Transverse colon (tissue), 4 donors: ENCODE results near the gene LRP1B. TPM values are rescaled to one million over a fixed set of nuclear protein-coding genes. Genes with fewer than 3 reads are reported as not detected.

Experiments
- DNase-seq: peaks from one replicate; pipeline ENCODE4 v3.0.0-alpha.2; 2019
- H3K27ac ChIP-seq, 4 donors: fragments of 200-600 bp; sonication (generic); 2 replicates each; pipeline ENCODE4 v1.5.1; 2016 to 2018; ENCODE audit warnings: inconsistent platforms in 4 of 4
- H3K27me3 ChIP-seq: fragments of 200-600 bp; sonication (generic); 2 replicates; pipeline ENCODE4 v1.5.1; 2017; ENCODE audit warnings: inconsistent platforms
- H3K36me3 ChIP-seq, 4 donors: fragments of 200-600 bp; sonication (generic); 2 replicates each; pipeline ENCODE4 v1.5.1; 2017 to 2019; ENCODE audit warnings: inconsistent platforms in 4 of 4
- H3K4me1 ChIP-seq, 4 donors: fragments of 200-600 bp; sonication (generic); 2 replicates each; pipeline ENCODE4 v1.5.1; 2017 to 2020; ENCODE audit warnings: inconsistent platforms in 4 of 4
- H3K4me3 ChIP-seq, 4 donors: fragments of 200-600 bp; sonication (generic); 1 replicate in 1 of 4; 2 replicates in 3 of 4; pipeline versions ENCODE4 v1.5.1 to v1.6.1; 2017 to 2019; ENCODE audit warnings: inconsistent platforms in 4 of 4
- H3K9me3 ChIP-seq, 2 donors: fragments of 200-600 bp; sonication (generic); 2 replicates each; pipeline ENCODE4 v1.5.1; 2017 to 2019; ENCODE audit warnings: inconsistent platforms in 2 of 2
- CTCF ChIP-seq, 5 experiments: fragments of 200-600 bp in 3 of 5; fragments of 450-650 bp in 2 of 5; sonication (generic) in 3 of 5; IDR thresholded peaks; 1 replicate in 2 of 5; 2 replicates in 3 of 5; pipeline ENCODE4 v1.5.1; 2016 to 2017; ENCODE audit warnings: antibody characterized with exemption in 5 of 5, inconsistent platforms in 3 of 5, mild to moderate bottlenecking in 2 of 5, moderate library complexity in 1 of 5
- EP300 ChIP-seq: sonication (generic); formaldehyde crosslinking; IDR thresholded peaks from one replicate; pipeline ENCODE4 v1.6.1; 2017; ENCODE audit warnings: antibody characterized with exemption, low read depth
- POLR2A ChIP-seq: fragments of 450-650 bp; IDR thresholded peaks from one replicate; pipeline ENCODE4 v1.6.1; 2016; ENCODE audit warnings: antibody characterized with exemption, mild to moderate bottlenecking, moderate library complexity
- POLR2AphosphoS5 ChIP-seq, 3 donors: sonication (generic); formaldehyde crosslinking; IDR thresholded peaks; one replicate each; pipeline ENCODE4 v1.6.1; 2016; ENCODE audit warnings: antibody characterized with exemption in 3 of 3
- WGBS, 2 donors: methylation state at CpG; one replicate each; pipeline ENCODE4 v1.1.5; 2018; ENCODE audit warnings: low coverage in 1 of 2; 5-methylcytosine and 5-hydroxymethylcytosine counted together
- in situ Hi-C, 4 donors: fragments of 200-750 bp; cut with MboI; loops; one replicate each; pipeline versions ENCODE4 v1.15.0 to v1.15.1; 2017; ENCODE audit warnings: low sequenced_read_pairs in 3 of 4, low pct_ligation_motif_present in 1 of 4, low pct_unique_long_range_greater_than_20kb in 1 of 4
- intact Hi-C: fragments of 100-400 bp; cut with DNase I; formaldehyde crosslinking; loops from one replicate; pipeline ENCODE4 v1.15.1; 2023; ENCODE audit warnings: low total_unique reads
- total RNA-seq, 4 donors: library from RNA; depleted of rRNA; stranded (reverse); fragments of >200 nt; gene quantifications; one replicate each; pipeline ENCODE4 v1.1.0, GENCODE V29; 2016

Gene LRP1B
- total RNA-seq, 4 donors from 2014 or later: 0.48 to 5.4 (median 0.82) TPM; not detected in 1

DNA sequence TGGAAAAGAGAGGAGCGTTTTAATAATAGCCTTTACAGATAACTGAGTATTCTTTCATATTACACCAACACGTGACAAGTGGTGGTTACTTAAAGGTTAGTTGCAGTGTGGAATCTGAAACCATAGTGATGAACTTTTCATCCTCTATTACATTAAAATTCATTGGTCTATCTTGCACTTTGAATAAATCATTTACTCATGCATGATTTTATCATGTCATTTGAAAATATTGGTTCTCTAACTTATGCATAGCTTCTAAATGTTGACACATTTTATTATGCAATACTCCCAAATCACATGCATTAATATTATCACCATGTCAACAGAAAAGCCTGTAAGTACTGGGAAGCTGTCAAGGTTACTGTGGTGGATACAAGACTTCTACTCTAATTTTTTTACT is 1432.2 kb downstream of the LRP1B start:
- H3K27ac ChIP-seq: no peak overlapping the region
- no peak for DNase-seq
- no peaks in the 10 kb centered on the region for H3K4me1 ChIP-seq
- no peak overlapping the region for H3K4me3 ChIP-seq
- H3K9me3 ChIP-seq: no peaks in the 10 kb centered on the region
- WGBS, 2 donors: 72 to 75% methylated on average over 2 of the region's 2 CpGs
- H3K27me3 ChIP-seq: no peaks in the 10 kb centered on the region
- in situ Hi-C loops: no loop called here
- H3K36me3 ChIP-seq: no peaks in the 10 kb centered on the region
- no peak for TF ChIP-seq CTCF (IDR thresholded peaks at IDR 0.05)
- TF ChIP-seq POLR2AphosphoS5 (IDR thresholded peaks at IDR 0.05): no peak
- intact Hi-C loops: no loop called here

GRCh38 chr2:140696449-140696848 is 1434.4 kb downstream of the LRP1B start:
- no peak overlapping the region for H3K4me3 ChIP-seq
- no peak overlapping the region for H3K27ac ChIP-seq
- H3K4me1 ChIP-seq: no peaks in the 10 kb centered on the region
- no peak for TF ChIP-seq POLR2AphosphoS5 (IDR thresholded peaks at IDR 0.05)
- no peak for TF ChIP-seq EP300
- H3K9me3 ChIP-seq: no peaks in the 10 kb centered on the region
- WGBS, 2 donors: 67 to 82% methylated on average over 1 to 3 of the region's 3 CpGs
- no peak for DNase-seq
- no peaks in the 10 kb centered on the region for H3K36me3 ChIP-seq
- in situ Hi-C loops (no loop called here), intact Hi-C loops (no loop called here)
- no peaks in the 10 kb centered on the region for H3K27me3 ChIP-seq

GRCh38 chr2:140695155-140695554 is 1435.7 kb downstream of the LRP1B start:
- H3K4me1 ChIP-seq: no peaks in the 10 kb centered on the region
- no peaks in the 10 kb centered on the region for H3K27me3 ChIP-seq
- in situ Hi-C loops: no loop called here
- H3K9me3 ChIP-seq: no peaks in the 10 kb centered on the region
- 75% methylated on average over 1 of the region's 1 CpG; no CpG with 5 or more reads in 1 of the 2 donors for WGBS, 2 donors
- no peak for DNase-seq
- H3K27ac ChIP-seq: no peak overlapping the region
- TF ChIP-seq POLR2A (no peak), EP300 (no peak), CTCF (IDR thresholded peaks at IDR 0.05) (no peak), POLR2AphosphoS5 (IDR thresholded peaks at IDR 0.05) (no peak)
- intact Hi-C loops: no loop called here
- no peaks in the 10 kb centered on the region for H3K36me3 ChIP-seq
- H3K4me3 ChIP-seq: no peak overlapping the region

- TF ChIP-seq CTCF (IDR thresholded peaks at IDR 0.05) (no peak), EP300 (no peak), POLR2A (no peak), POLR2AphosphoS5 (IDR thresholded peaks at IDR 0.05) (no peak)
- no peaks in the 10 kb centered on the region for H3K9me3 ChIP-seq
- in situ Hi-C loops: no loop called here
- H3K27me3 ChIP-seq: no peaks in the 10 kb centered on the region
- no peaks in the 10 kb centered on the region for H3K36me3 ChIP-seq
- intact Hi-C loops: no loop called here
- DNase-seq: no peak
- H3K4me3 ChIP-seq: no peak overlapping the region
- no peaks in the 10 kb centered on the region for H3K4me1 ChIP-seq
- H3K27ac ChIP-seq: no peak overlapping the region
These were observed 1443.0 kb downstream of the LRP1B start for GRCh38 chr2:140687825-140688224.

DNA sequence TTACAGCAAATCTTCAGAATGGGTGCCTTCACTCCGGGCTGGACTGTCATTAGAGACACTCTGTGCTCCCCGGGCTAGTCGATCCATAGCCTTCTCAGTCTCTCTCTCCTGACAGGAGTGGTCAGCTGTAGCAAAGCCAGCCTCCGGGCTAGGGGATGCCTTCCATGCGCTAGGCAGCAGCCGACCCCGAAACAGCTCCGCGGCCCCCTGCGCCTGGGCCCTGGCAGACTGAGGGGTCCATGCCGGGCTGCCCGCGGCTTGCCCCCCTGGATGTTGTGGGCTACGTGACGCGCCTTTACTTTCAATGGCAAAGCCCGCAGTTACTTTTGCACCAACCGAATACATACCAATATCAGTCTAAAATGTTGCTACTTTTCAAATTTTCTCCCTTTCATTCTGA is 1447.2 kb downstream of the LRP1B start:
- no peak for TF ChIP-seq CTCF (IDR thresholded peaks at IDR 0.05)
- no peak for TF ChIP-seq POLR2A
- no peak for TF ChIP-seq EP300
- TF ChIP-seq POLR2AphosphoS5 (IDR thresholded peaks at IDR 0.05): no peak
- Histone ChIP-seq H3K4me3 (no peak overlapping the region), H3K4me1 (no peaks in the 10 kb centered on the region), H3K9me3 (no peaks in the 10 kb centered on the region), H3K27me3 (no peaks in the 10 kb centered on the region), H3K27ac (no peak overlapping the region), H3K36me3 (no peaks in the 10 kb centered on the region)
- 87 to 100% methylated on average over 2 to 18 of the region's 18 CpGs for WGBS, 2 donors
- in situ Hi-C loops: no loop called here
- no peak for DNase-seq
- intact Hi-C loops: no loop called here
